ENCODE measurements around the gene PTPN6. TPM values are rescaled to one million over a fixed set of nuclear protein-coding genes. Genes with fewer than 3 reads are reported as not detected.
A peak's percentile ranks its signal among the peaks of the same experiment; 100 is the strongest.

The PTPN6 gene
- total RNA-seq, 1 experiment from 2014 or later, result 3.4 TPM

GRCh38 chr12:6921996-6922946 lies 28.9 kb upstream of the PTPN6 start:
- DNase-seq (ENCODE audit: extremely low read depth, low read depth), result no peak

GRCh38 chr12:6923003-6923732 lies 28.0 kb upstream of the PTPN6 start:
- DNase-seq (ENCODE audit: extremely low read depth, low read depth), result no peak

GRCh38 chr12:6923851-6924250 lies 27.3 kb upstream of the PTPN6 start:
- DNase-seq (ENCODE audit: extremely low read depth, low read depth), result no peak

GRCh38 chr12:6925239-6925539 lies 26.0 kb upstream of the PTPN6 start:
- no peak for DNase-seq (ENCODE audit: extremely low read depth, low read depth)

GRCh38 chr12:6925540-6926279 lies 25.4 kb upstream of the PTPN6 start:
- peak; percentile 63 for DNase-seq (ENCODE audit: extremely low read depth, low read depth)

GRCh38 chr12:6927379-6928021 lies 23.7 kb upstream of the PTPN6 start, which contains the start of gene ATN1:
ATN1 (plus strand) TSS chr12:6927959; CDS start chr12:6934002, 6,043 bp downstream.
- DNase-seq (ENCODE audit: extremely low read depth, low read depth), result peak; percentile 43

- DNase-seq (ENCODE audit: extremely low read depth, low read depth), result no peak
Measured at GRCh38 chr12:6928022-6928702, 23.0 kb upstream of the PTPN6 start.

GRCh38 chr12:6928703-6929407 lies 22.3 kb upstream of the PTPN6 start:
- no peak for DNase-seq (ENCODE audit: extremely low read depth, low read depth)

GRCh38 chr12:6929466-6930452 lies 21.4 kb upstream of the PTPN6 start:
- DNase-seq (ENCODE audit: extremely low read depth, low read depth), result no peak

- no peak for DNase-seq (ENCODE audit: extremely low read depth, low read depth)
Measured at GRCh38 chr12:6932766-6933165, 18.4 kb upstream of the PTPN6 start.

GRCh38 chr12:6934110-6934509 lies 17.0 kb upstream of the PTPN6 start:
- no peak for DNase-seq (ENCODE audit: extremely low read depth, low read depth)

GRCh38 chr12:6935371-6936193 lies 15.6 kb upstream of the PTPN6 start:
- no peak for DNase-seq (ENCODE audit: extremely low read depth, low read depth)

GRCh38 chr12:6936194-6936635 lies 14.9 kb upstream of the PTPN6 start:
- no peak for DNase-seq (ENCODE audit: extremely low read depth, low read depth)

- DNase-seq (ENCODE audit: extremely low read depth, low read depth), result no peak
Measured at GRCh38 chr12:6936636-6937480, 14.3 kb upstream of the PTPN6 start.

- DNase-seq (ENCODE audit: extremely low read depth, low read depth), result peak; percentile 90
Measured at GRCh38 chr12:6937481-6938352, 13.4 kb upstream of the PTPN6 start.

Measured in NCI-H460 (cell line).